NCI-H446 treated with DMSO at 0.1 percent for 48 hours (cell line): ENCODE data around the gene ENTPD5.
"Not testable (repeated sequence)": the region's sequence is repeated elsewhere in the genome, so short reads cannot be mapped to it uniquely, and the experiment has no call there.

ENCODE experiments used
- DNase-seq: peaks from one replicate; lab custom pipeline; 2025; lab: John Stamatoyannopoulos, UW

ENTPD5 gene

DNA sequence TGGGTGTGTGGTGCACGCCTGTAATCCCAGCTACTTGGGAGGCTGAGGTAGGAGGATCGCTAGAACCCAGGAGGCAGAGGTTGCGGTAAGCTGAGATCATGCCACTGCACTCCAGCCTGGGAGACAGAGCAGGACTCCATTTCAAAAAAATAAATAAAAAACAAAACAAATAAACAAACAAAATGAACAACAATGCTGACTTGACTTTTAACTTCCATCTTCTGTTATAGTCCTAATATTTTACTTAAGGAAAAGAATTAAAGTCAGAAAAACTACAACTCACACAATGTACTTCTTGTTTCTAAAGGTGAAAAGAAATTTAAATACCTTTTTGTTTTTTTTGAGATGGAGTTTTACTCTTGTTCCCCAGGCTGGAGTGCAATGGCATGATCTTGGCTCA lies 13.4 kb downstream of the ENTPD5 start:
- not testable (repeated sequence) for DNase-seq

DNA sequence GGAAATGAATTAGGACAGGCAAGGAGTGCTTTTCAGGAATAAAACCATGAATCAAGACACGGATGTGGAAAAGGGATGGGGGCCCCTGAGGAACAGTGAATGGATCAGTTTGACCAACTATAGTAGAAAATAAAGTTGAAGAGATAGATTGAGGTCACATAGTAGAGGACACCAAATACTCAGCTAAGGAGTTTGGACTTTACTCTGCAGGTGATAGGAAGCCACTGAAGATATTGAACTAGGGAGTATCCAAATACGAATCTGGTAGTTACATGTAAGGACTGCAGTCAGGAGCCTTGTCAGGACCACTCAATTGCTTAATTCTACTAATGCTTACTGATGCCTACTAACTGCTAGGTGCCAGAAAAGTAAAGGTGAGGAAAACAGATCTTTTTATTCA lies 20.4 kb downstream of the ENTPD5 start:
- DNase-seq: no peak

DNA sequence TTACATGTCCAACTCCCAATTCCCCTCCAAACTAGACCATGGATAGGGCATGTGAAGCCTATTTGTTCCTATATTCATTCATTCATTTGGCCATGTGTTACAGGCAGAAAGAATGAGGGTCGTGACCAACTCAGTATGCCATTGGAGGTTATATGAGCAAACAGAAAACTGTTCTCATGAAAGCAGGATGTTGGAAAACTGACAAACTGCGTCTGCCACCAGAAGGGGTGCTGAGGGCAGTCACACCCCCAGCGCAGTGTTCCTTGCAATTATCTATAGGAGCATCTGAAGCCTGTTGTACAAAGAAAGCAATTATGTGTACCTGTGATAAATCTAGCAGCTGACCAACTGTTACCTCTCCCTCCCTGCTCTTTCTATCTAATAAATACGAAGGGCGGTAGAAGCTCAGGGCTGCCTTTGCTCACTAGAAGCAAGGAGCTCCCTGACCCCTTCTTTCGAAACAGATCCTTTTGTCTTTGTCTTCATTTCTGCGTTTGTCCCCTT lies 21.1 kb downstream of the ENTPD5 start:
- DNase-seq: no peak

DNA sequence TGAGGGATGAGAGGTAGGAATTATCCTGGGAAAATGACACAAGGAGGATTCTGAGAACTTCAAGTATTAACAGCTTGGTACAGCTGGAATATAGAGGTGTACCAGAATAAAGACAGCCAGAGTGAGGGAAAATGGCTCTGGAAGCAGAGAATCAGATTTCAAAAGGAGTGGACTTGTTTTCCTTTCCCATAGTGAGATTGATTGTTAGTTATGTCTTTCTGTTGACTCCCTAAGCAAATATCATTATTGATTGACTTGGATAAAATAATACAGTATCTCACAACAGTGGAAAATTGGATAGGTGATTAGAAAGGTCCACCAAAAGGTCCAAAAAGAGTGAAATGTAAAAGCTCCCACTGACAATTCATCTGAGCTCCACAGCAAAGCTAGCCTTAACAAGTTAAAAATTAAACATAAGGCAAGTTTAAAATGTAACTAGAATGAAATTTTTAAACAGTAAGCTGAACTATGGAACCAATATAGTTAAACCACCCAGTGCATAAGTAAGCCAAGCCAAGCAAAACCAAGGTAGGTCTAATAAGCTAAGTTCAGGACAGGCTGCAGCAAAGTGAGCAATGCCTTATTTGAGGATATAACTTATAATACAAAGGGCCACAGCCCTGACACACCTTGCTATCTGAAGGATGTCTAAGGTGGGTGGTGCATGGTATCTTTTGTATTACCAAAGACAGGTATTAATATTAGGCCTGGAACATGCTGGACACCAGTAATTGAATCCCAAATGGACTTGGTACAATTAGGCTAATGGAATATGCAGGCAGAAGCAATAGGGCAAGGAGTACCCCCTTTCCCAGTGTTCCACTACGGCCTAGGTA lies 21.8 kb downstream of the ENTPD5 start:
- DNase-seq: no peak

DNA sequence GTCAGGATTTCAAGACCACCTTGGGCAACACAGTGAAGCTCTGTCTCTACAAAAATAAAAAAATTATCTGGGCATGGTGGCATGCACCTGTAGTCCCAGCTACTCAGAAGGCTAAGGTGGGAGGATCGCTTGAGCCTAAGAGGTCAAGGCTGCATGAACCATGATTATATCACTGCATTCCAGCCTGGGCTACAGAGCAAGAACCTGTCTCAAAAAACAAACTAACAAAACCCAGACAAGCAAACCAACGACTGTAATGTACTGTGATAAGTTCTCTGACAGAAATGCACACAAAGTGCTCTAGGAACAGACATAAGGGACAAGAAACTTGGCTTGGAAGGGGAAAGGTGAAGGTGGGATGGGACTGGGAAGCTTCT lies 22.4 kb downstream of the ENTPD5 start:
- DNase-seq: no peak

DNA sequence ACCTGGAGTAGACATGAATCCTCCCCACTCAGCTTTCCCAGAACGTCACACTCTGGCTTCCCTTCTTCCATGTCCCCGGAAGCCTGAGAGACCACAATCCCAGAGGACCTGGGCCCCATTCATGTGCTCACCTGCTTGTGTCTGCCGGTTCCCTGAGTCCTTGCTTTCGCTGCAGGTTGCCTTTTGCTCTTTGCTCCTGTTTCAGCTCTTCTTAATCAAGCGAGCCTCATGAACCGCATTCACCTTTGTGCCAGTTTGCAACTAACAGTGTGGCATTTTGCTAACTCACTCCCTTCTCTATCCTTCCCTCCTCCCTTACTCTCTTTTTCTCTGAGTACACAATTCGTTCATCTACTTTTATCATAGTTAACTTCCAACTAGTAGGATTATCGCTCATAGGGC lies 23.1 kb downstream of the ENTPD5 start:
- DNase-seq: no peak

DNA sequence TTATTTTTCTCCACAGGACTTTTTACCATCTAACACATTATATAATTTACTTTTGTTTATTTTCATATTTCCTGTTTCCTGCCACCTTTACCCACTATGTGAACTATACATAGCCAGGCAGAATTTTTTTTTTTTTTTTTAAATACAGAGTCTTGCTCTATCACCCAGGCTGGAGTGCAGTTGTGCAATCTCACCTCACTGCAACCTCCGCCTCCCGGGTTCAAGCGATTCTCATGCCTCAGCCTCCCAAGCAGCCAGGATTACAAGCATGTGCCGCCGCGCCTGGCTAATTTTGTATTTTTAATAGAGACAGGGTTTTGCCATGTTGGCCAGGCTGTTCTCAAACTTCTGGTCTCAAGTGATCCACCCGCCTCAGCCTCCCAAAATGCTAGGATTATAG lies 24.2 kb downstream of the ENTPD5 start:
- not testable (repeated sequence) for DNase-seq

DNA sequence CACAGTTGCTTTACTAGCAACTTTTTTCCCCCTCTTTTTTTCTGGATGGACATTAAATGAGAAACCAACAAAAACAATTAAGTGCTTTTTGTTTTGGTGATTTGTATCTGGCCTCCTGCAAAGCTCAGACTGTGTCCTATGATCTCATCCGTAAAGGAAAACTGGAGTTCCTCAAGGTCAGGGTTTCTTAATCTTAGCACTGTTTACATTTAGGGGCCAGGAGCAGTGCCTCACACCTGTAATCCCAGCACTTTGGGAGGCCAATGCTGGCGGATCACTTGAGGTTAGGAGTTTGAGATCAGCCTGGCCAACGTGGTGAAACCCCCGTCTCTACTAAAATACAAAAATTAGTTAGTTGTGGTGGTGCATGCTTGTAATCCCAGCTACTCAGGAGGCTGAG lies 28.0 kb downstream of the ENTPD5 start:
- DNase-seq: no peak

DNA sequence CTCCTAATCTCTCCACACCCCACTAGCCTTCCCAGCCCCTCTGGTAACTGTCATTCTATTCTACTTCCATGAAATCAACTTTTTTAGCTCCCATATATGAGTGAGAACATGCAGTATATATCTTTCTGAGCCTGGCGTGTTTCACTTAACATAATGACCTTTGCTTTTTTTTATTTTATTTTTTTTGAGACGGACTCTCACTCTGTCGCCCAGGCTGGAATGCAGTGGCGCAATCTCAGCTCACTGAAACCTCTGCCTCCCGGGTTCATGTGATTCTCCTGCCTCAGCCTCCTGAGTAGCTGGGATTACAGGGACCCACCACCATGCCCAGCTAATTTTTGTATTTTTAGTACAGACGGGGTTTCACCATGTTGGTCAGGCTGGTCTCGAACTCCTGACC lies 30.4 kb downstream of the ENTPD5 start:
- DNase-seq: not testable (repeated sequence)

DNA sequence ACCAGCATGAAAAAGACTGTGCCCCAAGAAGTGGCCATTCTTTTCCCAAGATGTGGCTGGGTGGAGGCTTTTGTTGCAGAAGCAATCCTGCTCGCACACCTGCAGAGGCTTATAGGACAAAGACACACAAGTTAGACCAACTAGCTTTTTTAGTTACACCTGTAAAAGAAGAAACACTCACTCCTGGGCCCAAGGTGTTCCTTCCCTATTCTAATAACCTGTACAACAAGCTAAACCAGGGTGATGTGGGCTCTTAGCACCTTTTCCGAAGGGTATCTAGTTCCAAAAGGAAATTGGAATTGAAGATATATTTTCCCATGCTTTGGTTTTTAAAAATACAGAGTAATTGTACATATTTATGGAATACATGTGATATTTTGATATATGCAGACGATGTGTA lies 31.0 kb downstream of the ENTPD5 start:
- DNase-seq: no peak

DNA sequence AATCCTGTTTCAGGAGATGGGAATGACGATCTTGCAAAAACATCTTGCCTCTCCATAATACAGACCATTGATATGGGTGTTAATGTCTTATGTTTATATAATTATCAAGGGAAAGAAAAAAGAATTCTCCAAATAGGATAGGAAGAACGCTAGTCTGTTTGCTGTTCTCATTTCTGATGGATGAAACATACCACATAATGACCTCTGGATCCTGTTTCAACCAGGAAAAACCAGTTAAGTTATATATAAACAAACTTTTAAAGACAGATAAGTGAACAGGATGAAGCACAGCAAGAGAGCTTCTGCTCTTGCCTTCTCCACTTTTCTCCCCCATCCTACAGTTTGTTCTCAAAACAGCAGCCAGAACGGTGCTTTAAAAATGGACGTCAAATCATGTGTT lies 41.2 kb downstream of the ENTPD5 start:
- no peak for DNase-seq

DNA sequence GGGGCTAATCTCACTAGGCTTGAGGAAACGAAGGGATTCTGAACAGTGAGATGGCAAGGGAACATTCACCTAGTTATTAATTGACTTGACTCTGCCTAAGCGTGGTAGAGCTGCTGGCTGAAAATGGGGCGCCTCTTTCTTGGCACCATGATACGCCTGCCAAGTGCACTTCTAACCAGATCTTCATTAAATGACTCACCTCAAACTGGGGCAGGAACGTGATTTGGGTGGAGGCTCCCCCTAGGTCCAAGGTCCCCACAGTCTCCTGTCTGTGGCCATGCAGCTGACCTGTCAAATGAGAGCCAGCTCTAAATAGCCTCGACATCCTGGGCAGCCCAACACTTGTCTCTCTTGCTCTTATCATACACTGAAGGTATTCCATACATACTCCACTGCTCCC lies 43.0 kb downstream of the ENTPD5 start:
- DNase-seq: no peak

DNA sequence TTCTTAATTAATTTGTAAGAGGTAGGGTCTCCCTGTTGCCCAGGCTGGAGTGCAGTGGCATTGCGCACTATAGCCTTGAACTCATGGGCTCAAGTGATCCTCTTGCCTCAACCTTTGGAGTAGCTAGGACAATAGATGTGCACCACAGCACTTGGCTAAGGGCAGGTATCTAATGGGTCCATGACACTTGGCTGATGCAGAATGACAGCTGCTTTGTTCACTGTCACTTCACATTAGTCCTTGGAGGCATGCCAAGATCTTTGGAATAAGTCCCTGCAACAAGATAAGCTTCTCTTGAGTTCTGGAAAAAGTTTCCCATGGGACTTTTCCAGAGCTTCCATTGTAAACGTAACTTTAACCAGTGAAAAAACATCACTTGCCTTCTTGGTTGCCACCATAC lies 45.6 kb downstream of the ENTPD5 start:
- no peak for DNase-seq

DNA sequence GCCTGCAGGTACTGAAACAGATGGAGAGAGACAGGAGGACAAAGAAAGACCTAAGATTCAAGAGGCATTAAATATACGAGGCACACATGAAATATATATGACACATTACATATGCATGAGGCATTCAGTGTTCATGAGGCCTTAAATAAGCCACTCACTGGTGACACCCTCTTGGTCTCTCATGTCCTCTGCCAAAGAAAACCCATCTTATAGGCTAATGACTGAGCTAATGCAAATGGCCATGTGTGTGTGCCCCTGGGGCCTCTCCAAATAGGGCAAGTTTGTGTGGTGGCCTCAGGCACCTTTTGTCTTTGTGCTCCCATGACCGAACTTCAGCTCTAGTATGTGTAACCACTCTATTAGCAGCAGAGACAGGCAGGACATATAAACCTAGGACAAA lies 50.2 kb downstream of the ENTPD5 start:
- no peak for DNase-seq

DNA sequence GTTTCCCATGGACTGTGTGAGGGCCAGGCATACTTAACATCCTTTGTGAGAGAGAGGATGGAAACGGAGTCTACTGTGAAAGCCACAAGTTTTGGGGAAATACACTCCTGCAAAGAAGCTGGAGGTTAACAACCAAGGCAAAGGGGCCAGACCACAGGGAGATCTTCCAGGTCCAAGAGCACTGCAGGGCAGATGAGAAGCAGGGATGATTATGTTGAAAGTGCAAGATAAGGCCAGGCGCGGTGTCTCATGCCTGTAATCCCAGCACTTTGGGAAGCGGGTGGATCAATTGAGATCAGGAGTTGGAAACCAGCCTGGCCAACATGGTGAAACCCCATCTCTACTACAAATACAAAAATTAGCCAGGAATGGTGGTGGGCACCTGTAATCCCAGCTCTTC lies 53.9 kb downstream of the ENTPD5 start:
- no peak for DNase-seq

DNA sequence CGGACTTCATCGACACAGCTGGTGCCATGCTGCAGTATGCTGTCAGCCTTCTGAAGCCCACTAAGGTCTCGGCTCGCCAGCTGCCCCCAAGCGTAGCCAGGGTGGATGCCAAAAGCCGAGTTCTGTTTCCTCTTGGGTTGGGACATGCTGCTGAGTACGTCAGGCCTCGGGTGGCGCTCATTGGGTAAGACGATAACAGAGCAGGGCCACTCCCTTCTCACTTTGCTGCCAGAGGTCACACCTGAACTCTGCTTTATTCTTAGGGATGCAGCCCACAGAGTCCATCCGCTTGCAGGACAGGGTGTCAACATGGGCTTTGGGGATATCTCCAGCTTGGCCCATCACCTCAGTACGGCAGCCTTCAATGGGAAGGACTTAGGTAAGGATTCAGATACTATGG lies 57.9 kb downstream of the ENTPD5 start:
- DNase-seq: no peak

DNA sequence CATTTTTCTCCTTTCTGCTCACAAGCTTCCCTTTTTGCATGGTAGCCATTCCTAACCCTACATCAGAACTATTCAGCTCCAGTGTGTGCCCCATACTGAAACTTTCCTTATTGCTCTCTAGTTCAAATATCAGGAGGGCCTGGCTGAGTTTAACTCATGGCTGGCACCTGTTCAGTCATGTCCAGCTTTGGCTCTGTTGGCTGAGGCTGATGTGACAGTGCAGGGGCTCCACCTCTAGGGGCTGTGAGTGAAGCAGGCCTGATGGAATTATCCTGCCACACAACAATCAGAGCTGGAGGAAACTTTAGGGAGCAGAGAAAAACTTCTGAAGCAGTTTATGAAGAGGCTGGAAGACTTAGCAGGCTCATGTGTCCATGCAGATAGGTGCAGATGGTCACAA lies 60.5 kb downstream of the ENTPD5 start:
- DNase-seq: no peak

DNA sequence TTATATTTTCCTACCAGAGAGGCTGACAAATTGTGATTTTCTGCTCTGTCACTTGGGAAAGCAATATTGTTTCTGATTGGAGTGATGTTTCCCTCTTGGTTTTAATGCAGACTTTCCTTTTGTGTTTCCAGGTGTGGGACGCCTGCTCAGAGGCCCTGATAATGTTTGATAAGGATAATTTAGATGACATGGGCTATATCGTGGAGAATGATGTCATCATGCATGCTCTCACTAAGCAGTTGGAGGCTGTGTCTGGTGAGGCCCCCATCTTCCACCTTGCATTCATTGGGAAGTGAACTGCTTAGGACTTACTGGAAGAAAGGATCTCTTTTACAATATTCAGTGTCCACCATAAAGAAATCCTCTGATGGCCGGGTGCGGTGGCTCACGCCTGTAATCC lies 63.4 kb downstream of the ENTPD5 start:
- DNase-seq: no peak

DNA sequence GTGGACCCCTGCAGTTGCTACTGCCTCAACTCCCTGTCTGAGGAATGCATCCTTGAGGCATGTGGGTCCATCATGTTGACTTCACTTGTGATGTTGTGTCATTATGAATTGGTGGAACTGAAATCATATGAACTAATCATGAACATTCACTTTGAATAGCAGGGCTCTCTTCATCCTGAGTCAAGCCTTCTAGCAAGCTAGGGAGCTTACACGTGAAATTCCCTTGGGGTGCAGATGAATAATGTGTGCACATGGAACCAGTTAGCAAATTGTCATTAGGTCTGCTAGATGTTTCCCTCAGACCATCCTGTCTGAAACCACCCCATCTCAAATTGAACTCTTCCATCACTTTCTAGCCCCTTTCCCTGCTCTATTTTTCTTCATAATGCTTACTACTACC lies 65.4 kb downstream of the ENTPD5 start:
- DNase-seq: no peak

DNA sequence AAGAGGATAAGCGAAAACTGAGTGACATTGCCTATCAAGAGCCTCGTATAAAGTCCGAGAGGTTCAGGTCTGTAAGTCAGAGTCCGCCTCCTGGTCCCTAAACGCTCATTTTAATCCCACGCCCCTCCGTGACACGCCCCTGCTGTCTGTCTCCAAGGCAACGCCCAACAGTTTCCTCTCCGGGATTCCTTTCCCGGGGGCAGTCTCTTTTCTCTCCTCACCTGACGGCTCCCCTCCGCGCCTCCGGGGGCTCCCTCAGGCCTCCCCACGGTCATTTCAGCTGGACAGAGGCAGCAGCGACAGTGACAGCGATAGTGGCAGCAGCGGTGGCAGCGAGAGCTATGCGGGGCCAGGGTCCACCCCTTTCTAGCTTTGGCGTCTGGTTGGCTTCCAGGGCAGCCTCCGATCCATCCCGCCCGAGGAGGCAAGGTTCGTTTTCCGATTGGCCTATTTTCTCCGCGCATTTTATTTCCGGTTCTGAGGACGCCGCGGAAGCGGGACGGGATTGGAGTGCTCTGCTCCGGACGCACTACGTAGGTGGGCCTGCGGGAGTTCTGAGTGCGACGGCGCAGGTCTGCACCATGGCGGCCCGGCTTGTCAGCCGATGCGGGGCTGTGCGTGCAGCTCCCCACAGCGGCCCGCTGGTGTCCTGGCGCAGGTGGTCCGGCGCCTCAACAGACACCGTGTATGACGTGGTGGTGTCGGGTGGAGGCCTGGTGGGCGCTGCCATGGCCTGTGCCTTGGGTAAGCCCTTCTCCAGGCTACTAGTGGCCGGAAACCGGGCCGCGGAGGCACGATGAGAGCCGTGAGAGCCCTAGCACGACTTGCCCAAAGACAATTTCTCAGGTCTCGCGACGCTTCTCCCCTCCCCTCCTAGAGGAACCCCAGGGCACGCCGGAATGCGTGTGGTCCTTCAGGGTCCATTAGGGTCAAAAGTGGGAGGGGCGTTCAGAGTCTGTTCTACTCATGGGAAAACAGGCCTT lies 69.0 kb downstream of the ENTPD5 start, which contains the start of the genes COQ6 and FAM161B:
Gene COQ6 (plus strand): TSS at position 551 of the 983 bp plus-strand sequence. CDS start 31 bp downstream, at position 582.
Gene FAM161B (minus strand): TSS at position 343 of the 983 bp plus-strand sequence. CDS start 68 bp downstream, at position 275.
- peak; percentile 88 for DNase-seq

DNA sequence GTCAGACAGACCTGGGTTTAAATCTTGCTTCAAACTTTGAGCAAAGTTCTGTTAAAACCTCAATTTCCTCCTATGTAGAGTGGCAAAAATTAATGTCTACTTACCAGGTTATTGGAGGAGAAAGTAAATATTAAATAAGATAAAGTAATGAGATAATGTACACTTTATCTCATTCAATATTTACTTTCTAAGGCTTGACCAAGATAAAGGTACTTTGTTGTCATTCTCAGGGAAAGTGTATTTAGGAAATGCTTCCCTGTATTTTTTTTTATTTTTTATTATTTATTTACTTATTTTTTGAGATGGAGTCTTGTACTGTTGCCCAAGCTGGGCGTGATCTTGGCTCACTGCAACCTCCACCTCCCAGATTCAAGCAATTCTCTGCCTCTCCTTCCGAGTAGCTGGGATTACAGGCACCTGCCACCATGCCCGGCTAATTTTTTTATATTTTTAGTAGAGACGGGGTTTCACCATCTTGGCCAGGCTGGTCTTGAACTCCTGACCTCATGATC lies 73.9 kb downstream of the ENTPD5 start:
- no peak for DNase-seq

DNA sequence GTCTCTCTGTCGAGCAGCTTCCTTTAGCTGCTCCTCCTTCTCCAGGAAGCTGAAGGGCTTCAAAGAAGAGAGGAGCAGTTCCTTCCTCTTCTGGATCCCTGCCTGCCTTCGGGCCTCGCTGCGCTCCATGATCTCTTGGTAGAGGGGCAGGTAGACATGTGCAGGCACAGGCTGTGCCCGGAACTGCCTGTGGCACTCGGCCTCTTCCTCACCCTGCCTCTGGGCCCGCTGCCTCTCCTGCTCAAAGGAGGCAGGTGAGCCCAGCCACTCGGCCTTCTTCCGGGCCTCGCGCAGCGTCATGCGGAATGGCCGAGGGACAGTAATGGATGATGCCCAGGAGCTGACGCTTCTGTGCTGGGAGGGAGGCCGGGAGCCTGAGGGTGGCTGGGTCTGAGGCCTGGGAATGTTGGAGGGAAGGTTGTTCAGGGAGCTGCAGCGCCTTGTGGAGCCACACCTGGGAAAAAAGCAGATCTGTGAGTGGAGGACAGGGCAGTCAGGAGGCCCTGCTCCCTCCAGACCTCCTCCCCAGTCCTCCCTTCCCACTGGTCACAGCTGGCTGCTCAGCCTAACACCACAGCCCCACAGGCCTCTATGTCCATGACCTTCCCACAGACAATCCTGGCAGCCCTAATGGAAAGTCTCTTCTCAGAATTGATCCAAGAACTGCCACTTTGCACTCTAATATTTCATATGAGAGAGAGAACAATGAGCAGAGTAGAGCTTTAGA lies 74.5 kb downstream of the ENTPD5 start:
- DNase-seq: no peak
